ENCODE data around the gene MATR3.

- no peak for TF ChIP-seq POLR2A (IDR thresholded peaks at IDR 0.05; ENCODE audit: low read depth, low read length)
- no peak for TF ChIP-seq POLR2AphosphoS5 (IDR thresholded peaks at IDR 0.05; ENCODE audit: low read depth, low read length)
- TF ChIP-seq TAF1 (IDR thresholded peaks at IDR 0.05; ENCODE audit: borderline replicate concordance, low read depth, low read length) = no peak
Observed at GRCh38 chr5:139293202-139293506, 386 bp upstream of the MATR3 start.

Data from GM12892 (cell line).